HepG2 (cell line): ENCODE results near the gene HIVEP2. TPM values are rescaled to one million over a fixed set of nuclear protein-coding genes. Genes with fewer than 3 reads are reported as not detected.

Source experiments
- ATAC-seq: fragments of 200-7000 bp; cut with Tn5 transposase; 3 replicates; pipeline ENCODE4 v1.9.1; 2020; ENCODE audit warnings: mild to moderate bottlenecking, moderate library complexity
- BruUV-seq: library from RNA; stranded (reverse); fragments of 400-500 nt; replicated peaks from 2 replicates; lab custom pipeline; 2021; lab: Mats Ljungman, UMichigan
- CTCF ChIA-PET: fragments of 300-600 bp; formaldehyde crosslinking; extraction: SDS; loops from one replicate; lab custom pipeline; 2021; ENCODE audit warnings: low total read pairs, inconsistent platforms, low intra/inter-chr PET ratio; lab: Yijun Ruan, JAX
- POLR2A ChIA-PET: fragments of 350-600 bp; sonication (Branson Sonifier 250); formaldehyde crosslinking; loops from one replicate; lab custom pipeline; 2020; ENCODE audit warnings: antibody characterized with exemption, inconsistent platforms; lab: Yijun Ruan, JAX
- DNase-seq: peaks from one replicate; pipeline ENCODE4 v3.0.0-alpha.2; 2015; ENCODE audit warnings: low spot score
- FAIRE-seq: peaks from 3 replicates; lab custom pipeline; 2011; peaks lifted over from hg19 to GRCh38; lab: Jason Lieb, UNC
- H2AFZ ChIP-seq: one replicate; pipeline ENCODE4 v1.6.1; 2011; ENCODE audit warnings: low read length, inconsistent platforms
- H3K27ac ChIP-seq: fragments of 300-600 bp; 3 replicates; pipeline ENCODE4 v1.8.0; 2011; ENCODE audit warnings: mixed run types, mild to moderate bottlenecking, mixed read lengths, low read length, inconsistent platforms; ENCODE audit not compliant: insufficient read depth; ENCODE audit errors: extremely low read length
- H3K27me3 ChIP-seq, 2 experiments: fragments of 200-600 bp in 1 of 2; 2 replicates in 1 of 2; 3 replicates in 1 of 2; pipeline versions ENCODE4 v1.6.0 to v1.8.0; 2011; ENCODE audit warnings: low read length in 2 of 2, mild to moderate bottlenecking in 2 of 2, moderate library complexity in 2 of 2, inconsistent platforms in 1 of 2; ENCODE audit not compliant: insufficient read depth in 2 of 2, control insufficient read depth in 1 of 2
- H3K36me3 ChIP-seq, 2 experiments: fragments of 200-600 bp in 1 of 2; replicated peaks in 1 of 2; 2 replicates in 1 of 2; 3 replicates in 1 of 2; pipeline versions ENCODE4 v1.5.1 to v1.8.0; 2011; ENCODE audit warnings: low read length in 2 of 2, inconsistent platforms in 1 of 2; ENCODE audit not compliant: insufficient read depth in 2 of 2, control insufficient read depth in 1 of 2
- H3K4me1 ChIP-seq: 2 replicates; pipeline ENCODE4 v1.5.1; 2012; ENCODE audit warnings: low read length, inconsistent platforms; ENCODE audit not compliant: insufficient read depth
- H3K4me2 ChIP-seq: 2 replicates; pipeline ENCODE4 v1.6.0; 2011; ENCODE audit warnings: low read depth, low read length, inconsistent platforms
- H3K4me3 ChIP-seq, 3 experiments: fragments of 200-600 bp in 1 of 3; sonication (generic), shearing (Covaris generic) in 1 of 3; replicated peaks in 1 of 3; 2 replicates each; pipeline ENCODE4 v1.5.1; 2011 to 2016; ENCODE audit warnings: low read length in 3 of 3, inconsistent platforms in 2 of 3, low read depth in 2 of 3, mild to moderate bottlenecking in 2 of 3, control low read depth in 1 of 3, mixed read lengths in 1 of 3; ENCODE audit not compliant: insufficient read depth in 1 of 3
- H3K79me2 ChIP-seq: one replicate; pipeline ENCODE4 v1.6.1; 2011; ENCODE audit warnings: low read length, inconsistent platforms; ENCODE audit not compliant: insufficient read depth
- H3K9ac ChIP-seq: 2 replicates; pipeline ENCODE4 v1.6.0; 2011; ENCODE audit warnings: mild to moderate bottlenecking, low read depth, low read length, inconsistent platforms; ENCODE audit not compliant: insufficient read depth
- H3K9me3 ChIP-seq: 2 replicates; pipeline ENCODE4 v1.5.1; 2012; ENCODE audit warnings: mild to moderate bottlenecking, low read length
- H4K20me1 ChIP-seq: 2 replicates; pipeline ENCODE4 v1.6.0; 2011; ENCODE audit warnings: inconsistent platforms, mild to moderate bottlenecking, low read length, moderate library complexity; ENCODE audit not compliant: insufficient read depth
- AGO2 ChIP-seq: fragments of 200-400 bp; formaldehyde crosslinking; optimal IDR thresholded peaks from 2 replicates; pipeline ENCODE3; 2017; ENCODE audit warnings: mild to moderate bottlenecking, low read depth, low read length, moderate library complexity
- FOSL1 ChIP-seq: sonication (generic); formaldehyde crosslinking; IDR thresholded peaks from 2 replicates; pipeline ENCODE4 v1.9.0; 2021; ENCODE audit warnings: missing genetic modification reagents, borderline replicate concordance
- KDM5A ChIP-seq: fragments of 200-600 bp; sonication (generic); IDR thresholded peaks from 2 replicates; pipeline ENCODE4 v1.7.0; 2018; ENCODE audit warnings: antibody characterized with exemption, mild to moderate bottlenecking, low read length, borderline replicate concordance
- KMT2A ChIP-seq: sonication (generic); formaldehyde crosslinking; IDR thresholded peaks from 2 replicates; pipeline ENCODE4 v1.4.0; 2020; ENCODE audit warnings: missing genetic modification reagents
- ZNF605 ChIP-seq: sonication (generic); formaldehyde crosslinking; IDR thresholded peaks from 2 replicates; pipeline ENCODE4 v1.8.0; 2022; ENCODE audit warnings: mild to moderate bottlenecking, missing genetic modification reagents
- ZNF670 ChIP-seq: sonication (generic); formaldehyde crosslinking; IDR thresholded peaks from 2 replicates; pipeline ENCODE4 v1.8.0; 2022; ENCODE audit warnings: mild to moderate bottlenecking, missing genetic modification reagents, borderline replicate concordance
- ZNF878 ChIP-seq: sonication (generic); formaldehyde crosslinking; IDR thresholded peaks from 2 replicates; pipeline ENCODE4 v1.8.1; 2023; ENCODE audit warnings: mild to moderate bottlenecking, missing genetic modification reagents, moderate library complexity
- WGBS: methylation state at CpG from one replicate; pipeline ENCODE4 v1.1.6; 2017; ENCODE audit warnings: low lambda C conversion rate; 5-methylcytosine and 5-hydroxymethylcytosine counted together
- in situ Hi-C: cut with HindIII; loops from 2 replicates; pipeline ENCODE4 v1.10.0; 2017; ENCODE audit warnings: low pct_unique_long_range_greater_than_20kb; ENCODE audit not compliant: extremely low pct_ligation_motif_present
- intact Hi-C: fragments of 100-400 bp; cut with micrococcal nuclease; formaldehyde crosslinking; loops from one replicate; pipeline ENCODE4 v1.10.0; 2022; ENCODE audit not compliant: unreplicated experiment
- polyA plus RNA-seq, 8 experiments: library from polyadenylated mRNA; depleted of rRNA in 3 of 8; stranded (reverse) in 7 of 8; unstranded in 1 of 8; fragments of >200 nt; fragmentation: Illumina TruSeq in 4 of 8; extraction: Trizol in 4 of 8; gene quantifications; 2 replicates each; pipeline versions ENCODE4 v1.2.1 to v1.2.3, GENCODE V29; 2011 to 2016; ENCODE audit warnings: low read depth in 4 of 8, missing spikeins in 1 of 8, mixed read lengths in 1 of 8; ENCODE audit not compliant: insufficient read depth in 1 of 8
- total RNA-seq, 5 experiments: library from RNA; depleted of rRNA; stranded (reverse); fragments of >200 nt; fragmentation: Illumina TruSeq; extraction: Trizol; gene quantifications; 2 replicates each; pipeline ENCODE4 v1.2.3, GENCODE V29; 2016; ENCODE audit warnings: low read depth in 1 of 5
- TF ChIP-seq, protein P1 (sequence below): sonication (generic); formaldehyde crosslinking; IDR thresholded peaks from 2 replicates; pipeline ENCODE4 v1.4.0; 2020; ENCODE audit warnings: mild to moderate bottlenecking, missing genetic modification reagents
- TF ChIP-seq, protein P2 (sequence below): sonication (generic); formaldehyde crosslinking; IDR thresholded peaks from 2 replicates; pipeline ENCODE4 v1.4.0; 2020; ENCODE audit warnings: mild to moderate bottlenecking, low read depth, missing genetic modification reagents
- TF ChIP-seq, protein P3 (sequence below): sonication (generic); formaldehyde crosslinking; IDR thresholded peaks from 2 replicates; pipeline ENCODE4 v1.4.0; 2020; ENCODE audit warnings: missing genetic modification reagents; ENCODE audit errors: not compliant biosample characterization
- TF ChIP-seq, protein P4 (sequence below): sonication (generic); formaldehyde crosslinking; IDR thresholded peaks from 2 replicates; pipeline ENCODE4 v1.8.1; 2022; ENCODE audit warnings: mild to moderate bottlenecking, missing genetic modification reagents
- TF ChIP-seq, protein P5 (sequence below): sonication (generic); formaldehyde crosslinking; IDR thresholded peaks from 2 replicates; pipeline ENCODE4 v1.4.0; 2020; ENCODE audit warnings: mild to moderate bottlenecking, missing genetic modification reagents

HIVEP2 gene
- total and polyA plus RNA-seq, 2 of the 13 experiments (the other 11 are each of a cell fraction or from before 2014, with no cell fraction given), result 3.4 to 12.9 TPM

DNA sequence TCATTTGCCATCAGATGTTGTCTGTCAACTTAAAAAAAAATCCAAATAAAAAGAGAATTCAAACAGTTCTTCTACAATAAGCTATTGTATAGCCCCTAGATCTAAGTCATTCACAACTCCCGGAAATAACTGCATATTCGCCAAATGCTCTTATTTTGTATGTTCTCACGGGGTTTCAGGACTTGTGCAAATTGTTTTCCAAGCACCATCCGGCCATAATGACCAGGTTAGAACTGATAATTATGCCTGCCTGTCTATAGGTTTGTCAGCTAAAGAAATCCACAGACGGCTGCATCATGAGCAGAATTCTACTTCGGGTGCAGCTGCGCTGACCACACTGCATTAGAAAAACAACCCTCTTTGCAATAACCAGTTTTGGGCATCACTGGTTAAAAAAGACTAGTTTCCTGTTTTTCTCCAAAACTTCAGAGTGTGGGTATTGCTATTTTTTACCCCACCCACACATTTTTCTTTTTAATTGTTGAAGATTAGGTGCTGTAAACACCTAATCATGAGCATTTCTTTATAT, 87.7 kb downstream of the HIVEP2 start:
- DNase-seq (no peak), ATAC-seq (no peak), FAIRE-seq (no peak)
- Histone ChIP-seq H3K4me3 (no peak overlapping the region), H3K27ac (no peak overlapping the region), H3K36me3 (no peaks in the 10 kb centered on the region), H3K9me3 (no peaks in the 10 kb centered on the region), H3K9ac (no peak overlapping the region), H3K27me3 (no peaks in the 10 kb centered on the region), H3K79me2 (no peaks in the 10 kb centered on the region), H4K20me1 (0 out of 2 replicates have a peak, but pooled peaks cover 4% of the 10 kb centered on the region), H3K4me2 (no peak overlapping the region), H3K4me1 (no peaks in the 10 kb centered on the region), H2AFZ (no peak overlapping the region)
- BruUV-seq, result no TSS peak
- ChIA-PET CTCF (no interaction called here), POLR2A (no interaction called here)
- in situ Hi-C loops (no loop called here), intact Hi-C loops (no loop called here)
- WGBS, result 93% methylated on average over 7 of the region's 7 CpGs
- TF ChIP-seq KMT2A (CRISPR knock-in tag) (no peak), ZNF878 (CRISPR knock-in tag) (no peak), FOSL1 (CRISPR knock-in tag) (no peak), ZNF605 (no peak), AGO2 (no peak), ZNF670 (CRISPR knock-in tag) (no peak), KDM5A (no peak)
- TF ChIP-seq, protein P1, sequence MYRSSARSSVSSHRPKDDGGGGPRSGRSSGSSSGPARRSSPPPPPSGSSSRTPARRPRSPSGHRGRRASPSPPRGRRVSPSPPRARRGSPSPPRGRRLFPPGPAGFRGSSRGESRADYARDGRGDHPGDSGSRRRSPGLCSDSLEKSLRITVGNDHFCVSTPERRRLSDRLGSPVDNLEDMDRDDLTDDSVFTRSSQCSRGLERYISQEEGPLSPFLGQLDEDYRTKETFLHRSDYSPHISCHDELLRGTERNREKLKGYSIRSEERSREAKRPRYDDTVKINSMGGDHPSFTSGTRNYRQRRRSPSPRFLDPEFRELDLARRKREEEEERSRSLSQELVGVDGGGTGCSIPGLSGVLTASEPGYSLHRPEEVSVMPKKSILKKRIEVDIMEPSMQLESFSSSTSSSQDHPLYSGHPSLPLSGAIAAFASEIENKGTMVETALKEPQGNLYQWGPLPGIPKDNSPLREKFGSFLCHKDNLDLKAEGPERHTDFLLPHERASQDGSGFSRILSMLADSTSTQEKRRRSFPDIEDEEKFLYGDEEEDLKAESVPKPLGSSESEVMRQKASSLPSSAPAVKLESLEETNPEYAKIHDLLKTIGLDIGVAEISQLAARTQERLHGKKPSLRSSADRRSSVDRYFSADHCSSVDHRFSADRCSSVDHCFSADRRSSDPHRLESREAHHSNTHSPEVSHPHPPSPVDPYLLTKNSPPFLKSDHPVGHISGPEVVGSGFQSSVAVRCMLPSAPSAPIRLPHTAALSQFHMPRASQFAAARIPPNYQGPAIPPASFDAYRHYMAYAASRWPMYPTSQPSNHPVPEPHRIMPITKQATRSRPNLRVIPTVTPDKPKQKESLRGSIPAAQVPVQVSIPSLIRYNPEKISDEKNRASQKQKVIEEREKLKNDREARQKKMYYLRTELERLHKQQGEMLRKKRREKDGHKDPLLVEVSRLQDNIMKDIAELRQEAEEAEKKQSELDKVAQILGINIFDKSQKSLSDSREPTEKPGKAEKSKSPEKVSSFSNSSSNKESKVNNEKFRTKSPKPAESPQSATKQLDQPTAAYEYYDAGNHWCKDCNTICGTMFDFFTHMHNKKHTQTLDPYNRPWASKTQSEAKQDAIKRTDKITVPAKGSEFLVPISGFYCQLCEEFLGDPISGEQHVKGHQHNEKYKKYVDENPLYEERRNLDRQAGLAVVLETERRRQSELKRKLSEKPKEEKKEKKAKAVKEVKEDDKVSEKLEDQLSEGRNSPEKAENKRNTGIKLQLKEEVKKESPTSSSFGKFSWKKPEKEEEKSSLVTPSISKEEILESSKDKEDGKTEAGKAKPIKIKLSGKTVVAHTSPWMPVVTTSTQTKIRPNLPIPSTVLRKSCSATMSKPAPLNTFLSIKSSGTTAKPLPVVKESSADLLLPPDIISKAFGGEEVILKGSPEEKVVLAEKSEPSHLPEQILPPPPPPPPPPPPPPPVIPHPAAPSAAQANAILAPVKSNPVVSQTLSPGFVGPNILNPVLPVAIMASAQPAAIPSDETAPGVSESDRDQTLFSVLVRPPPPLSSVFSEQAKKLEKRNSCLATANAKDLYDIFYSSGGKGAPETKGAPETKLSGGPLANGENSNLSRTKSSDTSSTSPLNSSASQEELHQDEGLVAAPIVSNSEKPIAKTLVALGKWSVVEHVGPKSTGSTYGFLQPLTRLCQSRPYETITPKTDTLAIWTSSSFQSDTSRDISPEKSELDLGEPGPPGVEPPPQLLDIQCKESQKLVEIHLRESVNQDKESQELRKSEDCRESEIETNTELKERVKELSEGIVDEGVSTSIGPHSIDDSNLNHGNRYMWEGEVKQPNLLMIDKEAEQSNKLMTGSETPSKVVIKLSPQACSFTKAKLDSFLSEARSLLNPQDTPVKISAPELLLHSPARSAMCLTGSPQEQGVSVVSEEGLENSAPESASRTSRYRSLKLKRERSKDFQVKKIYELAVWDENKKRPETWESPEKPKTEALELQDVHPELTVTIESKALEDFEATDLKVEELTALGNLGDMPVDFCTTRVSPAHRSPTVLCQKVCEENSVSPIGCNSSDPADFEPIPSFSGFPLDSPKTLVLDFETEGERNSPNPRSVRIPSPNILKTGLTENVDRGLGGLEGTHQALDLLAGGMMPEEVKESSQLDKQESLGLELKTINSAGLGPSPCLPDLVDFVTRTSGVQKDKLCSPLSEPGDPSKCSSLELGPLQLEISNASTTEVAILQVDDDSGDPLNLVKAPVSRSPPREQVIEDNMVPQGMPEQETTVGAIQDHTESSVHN (CRISPR knock-in tag), result no peak
- TF ChIP-seq, protein P2, sequence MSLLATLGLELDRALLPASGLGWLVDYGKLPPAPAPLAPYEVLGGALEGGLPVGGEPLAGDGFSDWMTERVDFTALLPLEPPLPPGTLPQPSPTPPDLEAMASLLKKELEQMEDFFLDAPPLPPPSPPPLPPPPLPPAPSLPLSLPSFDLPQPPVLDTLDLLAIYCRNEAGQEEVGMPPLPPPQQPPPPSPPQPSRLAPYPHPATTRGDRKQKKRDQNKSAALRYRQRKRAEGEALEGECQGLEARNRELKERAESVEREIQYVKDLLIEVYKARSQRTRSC (CRISPR knock-in tag), result no peak
- TF ChIP-seq, protein P3, sequence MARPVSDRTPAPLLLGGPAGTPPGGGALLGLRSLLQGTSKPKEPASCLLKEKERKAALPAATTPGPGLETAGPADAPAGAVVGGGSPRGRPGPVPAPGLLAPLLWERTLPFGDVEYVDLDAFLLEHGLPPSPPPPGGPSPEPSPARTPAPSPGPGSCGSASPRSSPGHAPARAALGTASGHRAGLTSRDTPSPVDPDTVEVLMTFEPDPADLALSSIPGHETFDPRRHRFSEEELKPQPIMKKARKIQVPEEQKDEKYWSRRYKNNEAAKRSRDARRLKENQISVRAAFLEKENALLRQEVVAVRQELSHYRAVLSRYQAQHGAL (CRISPR knock-in tag), result no peak
- TF ChIP-seq, protein P4, sequence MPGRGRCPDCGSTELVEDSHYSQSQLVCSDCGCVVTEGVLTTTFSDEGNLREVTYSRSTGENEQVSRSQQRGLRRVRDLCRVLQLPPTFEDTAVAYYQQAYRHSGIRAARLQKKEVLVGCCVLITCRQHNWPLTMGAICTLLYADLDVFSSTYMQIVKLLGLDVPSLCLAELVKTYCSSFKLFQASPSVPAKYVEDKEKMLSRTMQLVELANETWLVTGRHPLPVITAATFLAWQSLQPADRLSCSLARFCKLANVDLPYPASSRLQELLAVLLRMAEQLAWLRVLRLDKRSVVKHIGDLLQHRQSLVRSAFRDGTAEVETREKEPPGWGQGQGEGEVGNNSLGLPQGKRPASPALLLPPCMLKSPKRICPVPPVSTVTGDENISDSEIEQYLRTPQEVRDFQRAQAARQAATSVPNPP (CRISPR knock-in tag), result no peak
- TF ChIP-seq, protein P5, sequence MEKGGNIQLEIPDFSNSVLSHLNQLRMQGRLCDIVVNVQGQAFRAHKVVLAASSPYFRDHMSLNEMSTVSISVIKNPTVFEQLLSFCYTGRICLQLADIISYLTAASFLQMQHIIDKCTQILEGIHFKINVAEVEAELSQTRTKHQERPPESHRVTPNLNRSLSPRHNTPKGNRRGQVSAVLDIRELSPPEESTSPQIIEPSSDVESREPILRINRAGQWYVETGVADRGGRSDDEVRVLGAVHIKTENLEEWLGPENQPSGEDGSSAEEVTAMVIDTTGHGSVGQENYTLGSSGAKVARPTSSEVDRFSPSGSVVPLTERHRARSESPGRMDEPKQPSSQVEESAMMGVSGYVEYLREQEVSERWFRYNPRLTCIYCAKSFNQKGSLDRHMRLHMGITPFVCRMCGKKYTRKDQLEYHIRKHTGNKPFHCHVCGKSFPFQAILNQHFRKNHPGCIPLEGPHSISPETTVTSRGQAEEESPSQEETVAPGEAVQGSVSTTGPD, result no peak
